ENCODE data around the gene NHSL2. TPM values are rescaled to one million over a fixed set of nuclear protein-coding genes. Genes with fewer than 3 reads are reported as not detected.

Gene NHSL2
- total and polyA plus RNA-seq, 2 experiments from 2014 or later, result 4.7 to 9.5 TPM

- Histone ChIP-seq H3K4me2 (peak overlapping the region; percentile 67), H3K27ac (ENCODE audit: low read depth) (peak overlapping the region; percentile 87), H3K79me2 (replicated peaks; ENCODE audit: insufficient read depth) (peaks cover 6% of the 10 kb centered on the region; the same call in 1 of the 2 replicates), H2AFZ (no peak overlapping the region), H3K9me2 (ENCODE audit: insufficient read depth) (no peaks in the 10 kb centered on the region), H3K4me3 (peak overlapping the region; percentile 27; the same call in 1 of the 2 replicates), H4K20me1 (replicated peaks; ENCODE audit: insufficient read depth) (no peaks in the 10 kb centered on the region), H3K27me3 (ENCODE audit: insufficient read depth) (no peaks in the 10 kb centered on the region), H3F3A (replicated peaks; ENCODE audit: low read depth) (no peaks in the 10 kb centered on the region), H3K36me3 (ENCODE audit: insufficient read depth) (no peaks in the 10 kb centered on the region), H3K4me1 (ENCODE audit: insufficient read depth) (peaks cover 39% of the 10 kb centered on the region)
- H3K27me3 Mint-ChIP-seq (ENCODE audit: insufficient read depth, low read depth, poor library complexity), result peaks cover 10% of the 10 kb centered on the region
- peaks cover 67% of the 10 kb centered on the region for H3K4me1 Mint-ChIP-seq
- peak overlapping the region; percentile 94 for H3K27ac Mint-ChIP-seq
- no peak for ATAC-seq
- TF ChIP-seq CREB1 (CRISPR knock-in tag; IDR thresholded peaks at IDR 0.05; ENCODE audit: low read depth) (no peak), ETS1 (IDR thresholded peaks at IDR 0.05) (no peak), STAT1 (IDR thresholded peaks at IDR 0.05; ENCODE audit: unreplicated experiment) (no peak), EZH2 (IDR thresholded peaks at IDR 0.05; ENCODE audit: low read depth, unreplicated experiment) (no peak), POLR2AphosphoS5 (IDR thresholded peaks at IDR 0.05; ENCODE audit: low read depth) (no peak), EZH2phosphoT487 (IDR thresholded peaks at IDR 0.05; ENCODE audit: unreplicated experiment) (no peak), ZNF462 (CRISPR knock-in tag; IDR thresholded peaks at IDR 0.05) (no peak), CTCF (conservative IDR thresholded peaks at IDR 0.05; ENCODE audit: low read depth in 2 of 2) (no peak), ZNF331 (CRISPR knock-in tag; IDR thresholded peaks at IDR 0.05; ENCODE audit: low read depth) (no peak)
- no peak for DNase-seq (ENCODE audit: low spot score)
- H3K4me3 Mint-ChIP-seq, result no peak overlapping the region; the same call in 2 of the 3 replicates
- H3K36me3 Mint-ChIP-seq (ENCODE audit: low read depth), result peaks cover 16% of the 10 kb centered on the region
- H3K9me3 Mint-ChIP-seq, result no peaks in the 10 kb centered on the region; the same call in 1 of the 3 replicates
These were observed 142.9 kb downstream of the NHSL2 start for GRCh38 chrX:72053508-72053907.

All from GM23338 (cell line).